GM12878 (cell line): ENCODE measurements around the gene CAPN15. TPM values are rescaled to one million over a fixed set of nuclear protein-coding genes. Genes with fewer than 3 reads are reported as not detected.
A peak's percentile ranks its signal among the peaks of the same experiment; 100 is the strongest.

Experiments
- ATAC-seq: fragments of 200-7000 bp; cut with Tn5 transposase; 3 replicates; pipeline ENCODE4 v1.9.1; 2020; ENCODE audit warnings: mild to moderate bottlenecking, moderate library complexity
- BruUV-seq: library from RNA; stranded (reverse); fragments of 400-500 nt; replicated peaks from 2 replicates; lab custom pipeline; 2021; lab: Mats Ljungman, UMichigan
- CTCF ChIA-PET: fragments of 300-600 bp; sonication (Branson Sonifier 250); formaldehyde crosslinking; extraction: SDS; loops from one replicate; lab custom pipeline; 2021; ENCODE audit warnings: inconsistent platforms; lab: Yijun Ruan, JAX
- POLR2A ChIA-PET: fragments of 350-600 bp; formaldehyde crosslinking; extraction: SDS; loops from one replicate; lab custom pipeline; 2021; ENCODE audit warnings: inconsistent platforms; lab: Charles Lee
- RAD21 ChIA-PET: fragments of 300-600 bp; sonication (Branson Sonifier 250); formaldehyde crosslinking; loops from one replicate; lab custom pipeline; 2023; ENCODE audit warnings: antibody characterized with exemption; ENCODE audit not compliant: unreplicated experiment; lab: Charles Lee
- SMC1A ChIA-PET: fragments of 300-600 bp; sonication (Branson Sonifier 250); formaldehyde crosslinking; loops from one replicate; lab custom pipeline; 2023; ENCODE audit not compliant: unreplicated experiment, uncharacterized antibody; lab: Charles Lee
- DNase-seq: peaks from one replicate; pipeline ENCODE4 v3.0.0-alpha.2; 2011; ENCODE audit warnings: low read depth, low spot score
- FAIRE-seq: peaks from 3 replicates; lab custom pipeline; 2011; peaks lifted over from hg19 to GRCh38; lab: Jason Lieb, UNC
- H2AFZ ChIP-seq: 2 replicates; pipeline ENCODE4 v1.6.0; 2011; ENCODE audit warnings: low read depth, low read length, control low read depth; ENCODE audit not compliant: control insufficient read depth
- H3K27ac ChIP-seq: 2 replicates; pipeline ENCODE4 v1.5.1; 2011; ENCODE audit warnings: control low read depth; ENCODE audit not compliant: control insufficient read depth, insufficient read depth
- H3K27me3 ChIP-seq, 2 experiments: replicated peaks in 1 of 2; 2 replicates each; pipeline versions ENCODE4 v1.6.0 to v1.6.1; 2011; ENCODE audit warnings: low read length in 1 of 2; ENCODE audit not compliant: control insufficient read depth in 2 of 2, insufficient read depth in 2 of 2
- H3K36me3 ChIP-seq, 2 experiments: 2 replicates each; pipeline ENCODE4 v1.5.1; 2011; ENCODE audit warnings: low read length in 1 of 2; ENCODE audit not compliant: control insufficient read depth in 2 of 2, insufficient read depth in 2 of 2
- H3K4me1 ChIP-seq: 2 replicates; pipeline ENCODE4 v1.6.1; 2011; ENCODE audit warnings: mild to moderate bottlenecking, low read length, moderate library complexity, mixed read lengths; ENCODE audit not compliant: control insufficient read depth, insufficient read depth
- H3K4me2 ChIP-seq: 2 replicates; pipeline ENCODE4 v1.6.0; 2011; ENCODE audit warnings: control low read depth; ENCODE audit not compliant: control insufficient read depth, insufficient read depth
- H3K4me3 ChIP-seq: fragments of 200-600 bp; sonication (generic); 2 replicates; pipeline ENCODE4 v1.5.1; 2016
- H3K79me2 ChIP-seq: 2 replicates; pipeline ENCODE4 v1.6.0; 2011; ENCODE audit warnings: low read length; ENCODE audit not compliant: control insufficient read depth, insufficient read depth
- H3K9ac ChIP-seq: 2 replicates; pipeline ENCODE4 v1.8.0; 2011; ENCODE audit warnings: low read length, control low read depth, mixed read lengths; ENCODE audit not compliant: control insufficient read depth, insufficient read depth
- H3K9me3 ChIP-seq: replicated peaks from 3 replicates; pipeline ENCODE4 v1.5.1; 2011; ENCODE audit warnings: mild to moderate bottlenecking, low read length; ENCODE audit not compliant: control insufficient read depth, insufficient read depth
- H4K20me1 ChIP-seq: 2 replicates; pipeline ENCODE4 v1.6.0; 2011; ENCODE audit not compliant: control insufficient read depth, insufficient read depth
- CBFB ChIP-seq: IDR thresholded peaks from 2 replicates; pipeline ENCODE4 v1.6.1; 2016; ENCODE audit warnings: antibody characterized with exemption, low read depth
- CHD2 ChIP-seq: IDR thresholded peaks from 2 replicates; pipeline ENCODE4 v1.6.1; 2011; ENCODE audit warnings: low read depth, low read length, improper control_type of control experiment, borderline replicate concordance
- CHD4 ChIP-seq: fragments of 200-600 bp; sonication (generic); IDR thresholded peaks from 2 replicates; pipeline ENCODE4 v1.6.1; 2016; ENCODE audit warnings: mild to moderate bottlenecking
- CREB1 ChIP-seq: IDR thresholded peaks from 2 replicates; pipeline ENCODE4 v1.6.1; 2012; ENCODE audit warnings: low read depth, mild to moderate bottlenecking, inconsistent platforms
- FOXK2 ChIP-seq: fragments of 450-650 bp; IDR thresholded peaks from 2 replicates; pipeline ENCODE4 v1.6.1; 2017; ENCODE audit warnings: mild to moderate bottlenecking, moderate library complexity
- KLF5 ChIP-seq: fragments of 450-650 bp; IDR thresholded peaks from 2 replicates; pipeline ENCODE4 v1.6.1; 2014; ENCODE audit warnings: mild to moderate bottlenecking; ENCODE audit not compliant: partially characterized antibody
- RAD21 ChIP-seq: IDR thresholded peaks from 2 replicates; pipeline ENCODE4 v1.6.1; 2011; ENCODE audit warnings: mild to moderate bottlenecking, low read depth, low read length, moderate library complexity; ENCODE audit not compliant: insufficient read depth
- RELA ChIP-seq: fragments of 450-650 bp; IDR thresholded peaks from 2 replicates; pipeline ENCODE4 v1.8.0; 2014; ENCODE audit warnings: borderline replicate concordance; ENCODE audit not compliant: partially characterized antibody
- TCF7 ChIP-seq: IDR thresholded peaks from 2 replicates; pipeline ENCODE4 v1.6.1; 2014; ENCODE audit warnings: antibody characterized with exemption, borderline replicate concordance
- WGBS: methylation state at CpG from one replicate; pipeline ENCODE4 v1.1.6; 2016; ENCODE audit warnings: low lambda C conversion rate; ENCODE audit not compliant: insufficient replicate concordance, insufficient coverage; ENCODE audit errors: missing lambda C conversion rate; 5-methylcytosine and 5-hydroxymethylcytosine counted together
- in situ Hi-C: fragments of 300-500 bp; cut with MboI; formaldehyde crosslinking; loops from 9 replicates; pipeline ENCODE4 v1.14.3; 2018; ENCODE audit warnings: mixed read lengths
- intact Hi-C: fragments of 100-400 bp; cut with micrococcal nuclease; formaldehyde crosslinking; loops from one replicate; pipeline ENCODE4 v1.14.2; 2022; ENCODE audit not compliant: unreplicated experiment
- polyA plus RNA-seq, 11 experiments: library from polyadenylated mRNA; depleted of rRNA in 4 of 11; unstranded in 6 of 11; stranded (reverse) in 5 of 11; fragments of >200 nt; fragmentation: Nextera tagmentation in 4 of 11; fragmentation: Illumina TruSeq in 1 of 11; extraction: Ambion mirVana in 4 of 11; extraction: Trizol in 1 of 11; gene quantifications; 1 replicate in 1 of 11; 2 replicates in 10 of 11; pipeline versions ENCODE4 v1.2.1 to v1.2.3, GENCODE V29; 2011 to 2016; ENCODE audit warnings: inconsistent platforms in 2 of 11, missing spikeins in 2 of 11, low read depth in 1 of 11
- total RNA-seq, 4 experiments: library from RNA; depleted of rRNA in 3 of 4; stranded (reverse); fragments of >200 nt in 3 of 4; fragmentation: Illumina TruSeq in 1 of 4; extraction: Trizol in 1 of 4; gene quantifications; 2 replicates each; pipeline versions ENCODE4 v1.2.1 to v1.2.3, GENCODE V29; 2013 to 2021

CAPN15 gene
- total and polyA plus RNA-seq, 10 of the 15 experiments (the other 5 are each of a cell fraction or from before 2014, with no cell fraction given) = 0.40 to 78.5 (median 8.3) TPM

GRCh38 chr16:520847-521246, 6.7 kb upstream of the CAPN15 start:
- ATAC-seq (no peak), DNase-seq (no peak), FAIRE-seq (no peak)
- WGBS = 87% methylated on average over 10 of the region's 13 CpGs
- Histone ChIP-seq H3K79me2 (peaks cover 6% of the 10 kb centered on the region), H3K4me1 (peaks cover 18% of the 10 kb centered on the region), H3K9me3 (no peaks in the 10 kb centered on the region), H2AFZ (no peak overlapping the region), H3K9ac (no peak overlapping the region), H3K27me3 (no peaks in the 10 kb centered on the region), H4K20me1 (no peaks in the 10 kb centered on the region; the same call in 1 of the 2 replicates), H3K36me3 (peaks cover 0 to 2% of the 10 kb centered on the region in 2 experiments; a peak in 3 of 4 replicates), H3K27ac (no peak overlapping the region), H3K4me2 (no peak overlapping the region), H3K4me3 (no peak overlapping the region)
- ChIA-PET RAD21 (no interaction called here), POLR2A (no interaction called here), SMC1A (no interaction called here), CTCF (interaction anchor here (0.6 kb wide), 1 partner anchor 398 kb away, joined by 4 read pairs; no protein-coding TSS in a partner anchor)
- in situ Hi-C loops = no loop called here
- TSS peak; percentile 71 for BruUV-seq
- intact Hi-C loops = no loop called here
- TF ChIP-seq RAD21 (no peak), CBFB (no peak), KLF5 (no peak), TCF7 (no peak), CHD2 (no peak), CREB1 (no peak), CHD4 (no peak), RELA (no peak), FOXK2 (no peak)
